ENCODE measurements around the gene ARL5C.

The ARL5C gene

GRCh38 chr17:39210093-39210434 is 44.1 kb upstream of the ARL5C start:
- no CpG with 5 or more reads among the region's 22 CpGs for WGBS (ENCODE audit: extremely low coverage, insufficient coverage, insufficient read length)
- peaks cover 0 to 2% of the 10 kb centered on the region in 2 experiments for H3K36me3 ChIP-seq (ENCODE audit: control insufficient read depth in 1 of 2, insufficient read depth in 2 of 2, low read length in 2 of 2)
- DNase-seq, result no peak
- no peak overlapping the region for H2BK12ac ChIP-seq (ENCODE audit: low read length)
- H2AK5ac ChIP-seq (ENCODE audit: low read length), result no peak overlapping the region
- H3K14ac ChIP-seq (ENCODE audit: low read length), result no peak overlapping the region
- peak overlapping the region; percentile 45 for H3K4me2 ChIP-seq (ENCODE audit: low read length)
- no peak overlapping the region for H2AFZ ChIP-seq (ENCODE audit: insufficient read depth, low read length, poor library complexity)
- no peak overlapping the region for H3K27ac ChIP-seq (ENCODE audit: low read depth, low read length)
- no peak overlapping the region for H3K9ac ChIP-seq (ENCODE audit: low read length)
- no peak overlapping the region for H2BK120ac ChIP-seq (ENCODE audit: insufficient read depth, low read length, poor library complexity)
- no peak overlapping the region for H3K4me3 ChIP-seq (ENCODE audit: low read depth, low read length)
- no peak overlapping the region for H2BK5ac ChIP-seq (ENCODE audit: low read depth, low read length, poor library complexity)
- H3K23ac ChIP-seq (ENCODE audit: low read length), result no peak overlapping the region
- no peak overlapping the region for H3K4ac ChIP-seq (ENCODE audit: low read depth, low read length)
- no peak overlapping the region for H4K91ac ChIP-seq (ENCODE audit: low read depth, low read length)
- H3K4me1 ChIP-seq (ENCODE audit: control insufficient read depth in 1 of 2, insufficient read depth in 2 of 2, low read length in 2 of 2), result peaks cover 2% of the 10 kb centered on the region in 2 experiments
- peaks cover 3% of the 10 kb centered on the region for H3K9me3 ChIP-seq (ENCODE audit: insufficient read depth, low read depth, low read length)
- H3K18ac ChIP-seq (ENCODE audit: low read length), result no peak overlapping the region
- H4K8ac ChIP-seq (ENCODE audit: low read depth, low read length), result no peak overlapping the region
- no peaks in the 10 kb centered on the region for H3K79me1 ChIP-seq (ENCODE audit: low read length)
- H3K27me3 ChIP-seq (ENCODE audit: insufficient read depth, low read length), result peaks cover 18% of the 10 kb centered on the region
- H3K79me2 ChIP-seq (ENCODE audit: control insufficient read depth, insufficient read depth, low read length, poor library complexity), result no peaks in the 10 kb centered on the region
- no peak overlapping the region for H4K12ac ChIP-seq (ENCODE audit: low read depth, low read length)

GRCh38 chr17:39209317-39210092 is 43.5 kb upstream of the ARL5C start:
- no CpG with 5 or more reads among the region's 39 CpGs for WGBS (ENCODE audit: extremely low coverage, insufficient coverage, insufficient read length)
- no peak overlapping the region for H3K4ac ChIP-seq (ENCODE audit: low read depth, low read length)

GRCh38 chr17:39208893-39209292 is 42.9 kb upstream of the ARL5C start:
- Histone ChIP-seq H3K4me1 (ENCODE audit: control insufficient read depth in 1 of 2, insufficient read depth in 2 of 2, low read length in 2 of 2) (peaks cover under 1 to 2% of the 10 kb centered on the region in 2 experiments), H3K14ac (ENCODE audit: low read length) (no peak overlapping the region), H3K27ac (ENCODE audit: low read depth, low read length) (no peak overlapping the region), H4K91ac (ENCODE audit: low read depth, low read length) (no peak overlapping the region), H4K12ac (ENCODE audit: low read depth, low read length) (no peak overlapping the region), H3K4me2 (ENCODE audit: low read length) (no peak overlapping the region), H3K4me3 (ENCODE audit: low read depth, low read length) (no peak overlapping the region), H2AK5ac (ENCODE audit: low read length) (no peak overlapping the region), H3K79me1 (ENCODE audit: low read length) (no peaks in the 10 kb centered on the region), H3K18ac (ENCODE audit: low read length) (no peak overlapping the region), H2BK5ac (ENCODE audit: low read depth, low read length, poor library complexity) (no peak overlapping the region), H3K36me3 (ENCODE audit: control insufficient read depth in 1 of 2, insufficient read depth in 2 of 2, low read length in 2 of 2) (peaks cover 10 to 14% of the 10 kb centered on the region in 2 experiments), H3K9me3 (ENCODE audit: insufficient read depth, low read depth, low read length) (peaks cover 2% of the 10 kb centered on the region), H4K8ac (ENCODE audit: low read depth, low read length) (no peak overlapping the region), H3K79me2 (ENCODE audit: control insufficient read depth, insufficient read depth, low read length, poor library complexity) (no peaks in the 10 kb centered on the region), H2BK12ac (ENCODE audit: low read length) (no peak overlapping the region), H3K9ac (ENCODE audit: low read length) (no peak overlapping the region), H2AFZ (ENCODE audit: insufficient read depth, low read length, poor library complexity) (no peak overlapping the region), H2BK120ac (ENCODE audit: insufficient read depth, low read length, poor library complexity) (no peak overlapping the region), H3K4ac (ENCODE audit: low read depth, low read length) (no peak overlapping the region), H3K27me3 (ENCODE audit: insufficient read depth, low read length) (peaks cover 18% of the 10 kb centered on the region), H3K23ac (ENCODE audit: low read length) (no peak overlapping the region)
- no peak for DNase-seq
- WGBS (ENCODE audit: extremely low coverage, insufficient coverage, insufficient read length), result no CpG with 5 or more reads among the region's 8 CpGs

More at GRCh38 chr17:39209317-39210092, 43.5 kb upstream of the ARL5C start:
- Histone ChIP-seq H4K8ac (ENCODE audit: low read depth, low read length) (peak overlapping the region; percentile 2), H3K23ac (ENCODE audit: low read length) (no peak overlapping the region), H3K14ac (ENCODE audit: low read length) (no peak overlapping the region), H3K4me2 (ENCODE audit: low read length) (peak overlapping the region; percentile 45), H3K4me1 (ENCODE audit: control insufficient read depth in 1 of 2, insufficient read depth in 2 of 2, low read length in 2 of 2) (peaks cover 2% of the 10 kb centered on the region in 2 experiments), H3K18ac (ENCODE audit: low read length) (no peak overlapping the region), H4K91ac (ENCODE audit: low read depth, low read length) (no peak overlapping the region), H3K79me2 (ENCODE audit: control insufficient read depth, insufficient read depth, low read length, poor library complexity) (no peaks in the 10 kb centered on the region), H2BK12ac (ENCODE audit: low read length) (no peak overlapping the region), H3K9me3 (ENCODE audit: insufficient read depth, low read depth, low read length) (peaks cover 2% of the 10 kb centered on the region), H2BK120ac (ENCODE audit: insufficient read depth, low read length, poor library complexity) (no peak overlapping the region), H2AFZ (ENCODE audit: insufficient read depth, low read length, poor library complexity) (peak overlapping the region; percentile 8), H2BK5ac (ENCODE audit: low read depth, low read length, poor library complexity) (no peak overlapping the region), H4K12ac (ENCODE audit: low read depth, low read length) (no peak overlapping the region), H2AK5ac (ENCODE audit: low read length) (no peak overlapping the region), H3K27ac (ENCODE audit: low read depth, low read length) (no peak overlapping the region), H3K4me3 (ENCODE audit: low read depth, low read length) (no peak overlapping the region), H3K79me1 (ENCODE audit: low read length) (no peaks in the 10 kb centered on the region), H3K27me3 (ENCODE audit: insufficient read depth, low read length) (peaks cover 18% of the 10 kb centered on the region), H3K9ac (ENCODE audit: low read length) (no peak overlapping the region), H3K36me3 (ENCODE audit: control insufficient read depth in 1 of 2, insufficient read depth in 2 of 2, low read length in 2 of 2) (peaks cover 5 to 8% of the 10 kb centered on the region in 2 experiments)
- DNase-seq, result peak; percentile 20 to 21

- Histone ChIP-seq H3K4me3 (ENCODE audit: low read depth, low read length) (no peak overlapping the region), H2BK12ac (ENCODE audit: low read length) (no peak overlapping the region), H3K4me2 (ENCODE audit: low read length) (no peak overlapping the region), H4K12ac (ENCODE audit: low read depth, low read length) (no peak overlapping the region), H2AK5ac (ENCODE audit: low read length) (no peak overlapping the region), H2BK120ac (ENCODE audit: insufficient read depth, low read length, poor library complexity) (no peak overlapping the region), H3K36me3 (ENCODE audit: control insufficient read depth in 1 of 2, insufficient read depth in 2 of 2, low read length in 2 of 2) (peaks cover 17 to 22% of the 10 kb centered on the region in 2 experiments), H3K27ac (ENCODE audit: low read depth, low read length) (no peak overlapping the region), H2BK5ac (ENCODE audit: low read depth, low read length, poor library complexity) (no peak overlapping the region), H3K4ac (ENCODE audit: low read depth, low read length) (no peak overlapping the region), H3K14ac (ENCODE audit: low read length) (no peak overlapping the region), H3K23ac (ENCODE audit: low read length) (no peak overlapping the region), H3K9me3 (ENCODE audit: insufficient read depth, low read depth, low read length) (peaks cover 2% of the 10 kb centered on the region), H3K18ac (ENCODE audit: low read length) (no peak overlapping the region), H3K79me2 (ENCODE audit: control insufficient read depth, insufficient read depth, low read length, poor library complexity) (no peaks in the 10 kb centered on the region), H4K91ac (ENCODE audit: low read depth, low read length) (no peak overlapping the region), H2AFZ (ENCODE audit: insufficient read depth, low read length, poor library complexity) (no peak overlapping the region), H3K9ac (ENCODE audit: low read length) (no peak overlapping the region), H3K4me1 (ENCODE audit: control insufficient read depth in 1 of 2, insufficient read depth in 2 of 2, low read length in 2 of 2) (peaks cover 0 to 2% of the 10 kb centered on the region in 2 experiments), H3K79me1 (ENCODE audit: low read length) (no peaks in the 10 kb centered on the region), H4K8ac (ENCODE audit: low read depth, low read length) (no peak overlapping the region), H3K27me3 (ENCODE audit: insufficient read depth, low read length) (peaks cover 18% of the 10 kb centered on the region)
- WGBS (ENCODE audit: extremely low coverage, insufficient coverage, insufficient read length), result no CpG with 5 or more reads among the region's 7 CpGs
- no peak for DNase-seq
These were observed 42.2 kb upstream of the ARL5C start for GRCh38 chr17:39208136-39208535.
